Loucy (cell line): Measurements from ENCODE around the gene GRM6.

Experiments
- H2AFZ ChIP-seq: fragments of 200-600 bp; sonication (generic); 2 replicates; pipeline ENCODE4 v1.6.0; 2016; ENCODE audit warnings: antibody characterized with exemption, mild to moderate bottlenecking, low read length, moderate library complexity
- H3F3A ChIP-seq: fragments of 200-600 bp; 2 replicates; pipeline ENCODE4 v1.6.0; 2016; ENCODE audit warnings: antibody characterized with exemption, low read depth, mild to moderate bottlenecking
- H3K27me3 ChIP-seq: fragments of 200-600 bp; sonication (generic); 2 replicates; pipeline ENCODE4 v1.6.1; 2014; ENCODE audit warnings: low read length, mild to moderate bottlenecking; ENCODE audit not compliant: insufficient read depth, poor library complexity, severe bottlenecking
- H3K36me3 ChIP-seq: fragments of 200-600 bp; sonication (generic); 2 replicates; pipeline ENCODE4 v1.6.1; 2016; ENCODE audit warnings: low read length; ENCODE audit not compliant: insufficient read depth
- H3K4me1 ChIP-seq: fragments of 200-600 bp; sonication (generic); 2 replicates; pipeline ENCODE4 v1.5.1; 2014; ENCODE audit warnings: low read length, mild to moderate bottlenecking; ENCODE audit not compliant: insufficient read depth, poor library complexity, severe bottlenecking
- H3K4me2 ChIP-seq: fragments of 200-600 bp; sonication (generic); 2 replicates; pipeline ENCODE4 v1.6.0; 2014; ENCODE audit warnings: antibody characterized with exemption, low read length, low read depth, mild to moderate bottlenecking; ENCODE audit not compliant: poor library complexity, severe bottlenecking
- H3K4me3 ChIP-seq: fragments of 200-600 bp; sonication (generic); 2 replicates; pipeline ENCODE4 v1.5.1; 2014; ENCODE audit warnings: low read length, mild to moderate bottlenecking, mixed read lengths; ENCODE audit not compliant: poor library complexity, severe bottlenecking
- H3K79me2 ChIP-seq: fragments of 200-600 bp; sonication (generic); 2 replicates; pipeline ENCODE4 v1.6.1; 2014; ENCODE audit warnings: low read length; ENCODE audit not compliant: insufficient read depth
- H3K9ac ChIP-seq: fragments of 200-600 bp; sonication (generic); 2 replicates; pipeline ENCODE4 v1.6.0; 2014; ENCODE audit warnings: mild to moderate bottlenecking, low read depth, low read length, moderate library complexity; ENCODE audit not compliant: poor library complexity, severe bottlenecking
- H3K9me2 ChIP-seq: fragments of 200-600 bp; sonication (generic); replicated peaks from 2 replicates; pipeline ENCODE4 v1.6.1; 2016; ENCODE audit warnings: low read depth, low read length, mixed read lengths
- H3K9me3 ChIP-seq: fragments of 200-600 bp; sonication (generic); 2 replicates; pipeline ENCODE4 v1.6.1; 2014; ENCODE audit warnings: mild to moderate bottlenecking, antibody characterized with exemption, low read length, low read depth; ENCODE audit not compliant: insufficient read depth
- H4K20me1 ChIP-seq: fragments of 200-600 bp; sonication (generic); 2 replicates; pipeline ENCODE4 v1.6.0; 2014; ENCODE audit warnings: antibody characterized with exemption, low read length, mild to moderate bottlenecking; ENCODE audit not compliant: insufficient read depth, poor library complexity, severe bottlenecking
- CTCF ChIP-seq: fragments of 200-600 bp; sonication (generic); conservative IDR thresholded peaks from 2 replicates; pipeline ENCODE4 v1.5.1; 2014; ENCODE audit warnings: mild to moderate bottlenecking, antibody characterized with exemption, low read length
- EZH2phosphoT487 ChIP-seq: fragments of 200-600 bp; IDR thresholded peaks from 2 replicates; pipeline ENCODE4 v1.6.1; 2018; ENCODE audit warnings: antibody characterized with exemption, mild to moderate bottlenecking, moderate library complexity, borderline replicate concordance

GRM6 gene

GRCh38 chr5:179023528-179024189 lies 28.5 kb upstream of the GRM6 start, which contains the start of gene ZNF879:
TSS of gene ZNF879 (plus strand) at chr5:179023804. CDS start at chr5:179025005, 1,201 bp downstream.
- H3F3A ChIP-seq = no peaks in the 10 kb centered on the region
- no peaks in the 10 kb centered on the region for H3K9me2 ChIP-seq
- H3K9me3 ChIP-seq = no peaks in the 10 kb centered on the region
- H3K27me3 ChIP-seq = no peaks in the 10 kb centered on the region
- H3K9ac ChIP-seq = no peak within 1 kb of the TSS
- H3K4me1 ChIP-seq = no peaks in the 10 kb centered on the region
- no peak within 1 kb of the TSS for H3K4me2 ChIP-seq
- no peaks in the 10 kb centered on the region for H3K36me3 ChIP-seq
- H3K4me3 ChIP-seq = no peak within 1 kb of the TSS
- no peaks in the 10 kb centered on the region for H3K79me2 ChIP-seq
- H4K20me1 ChIP-seq = no peaks in the 10 kb centered on the region
- TF ChIP-seq EZH2phosphoT487 = no peak
- TF ChIP-seq CTCF = no peak
- no peak within 1 kb of the TSS for H2AFZ ChIP-seq

- Histone ChIP-seq H3K4me2 (no peak overlapping the region), H2AFZ (no peak overlapping the region), H3K27me3 (no peaks in the 10 kb centered on the region), H3K4me3 (no peak overlapping the region), H3K9me3 (no peaks in the 10 kb centered on the region), H3K4me1 (no peaks in the 10 kb centered on the region), H3K9ac (no peak overlapping the region), H3F3A (no peaks in the 10 kb centered on the region), H3K79me2 (no peaks in the 10 kb centered on the region), H3K9me2 (no peaks in the 10 kb centered on the region), H3K36me3 (no peaks in the 10 kb centered on the region), H4K20me1 (no peaks in the 10 kb centered on the region)
- TF ChIP-seq EZH2phosphoT487 = no peak
- no peak; the same call in 1 of the 2 replicates for TF ChIP-seq CTCF
Observed at GRCh38 chr5:179008667-179009066, 13.5 kb upstream of the GRM6 start.

- Histone ChIP-seq H4K20me1 (no peaks in the 10 kb centered on the region), H3K4me2 (no peak overlapping the region), H3K27me3 (no peaks in the 10 kb centered on the region), H3K79me2 (no peaks in the 10 kb centered on the region), H3K4me3 (no peak overlapping the region), H3F3A (no peaks in the 10 kb centered on the region), H3K36me3 (no peaks in the 10 kb centered on the region), H3K9me3 (no peaks in the 10 kb centered on the region), H3K9me2 (no peaks in the 10 kb centered on the region), H2AFZ (no peak overlapping the region), H3K4me1 (no peaks in the 10 kb centered on the region), H3K9ac (no peak overlapping the region)
- TF ChIP-seq CTCF = no peak
- no peak for TF ChIP-seq EZH2phosphoT487
Observed at GRCh38 chr5:179006564-179006963, 11.4 kb upstream of the GRM6 start.
